ENCODE data around the gene DCAKD. TPM values are rescaled to one million over a fixed set of nuclear protein-coding genes. Genes with fewer than 3 reads are reported as not detected.

The DCAKD gene
- total RNA-seq, 1 experiment from 2014 or later: 48.3 TPM

GRCh38 chr17:45020354-45021138, 30.9 kb downstream of the DCAKD start:
- H4K91ac ChIP-seq (ENCODE audit: insufficient read length, low read depth, low read length): no peak overlapping the region
- H2AK5ac ChIP-seq (ENCODE audit: insufficient read length, low read length): no peak overlapping the region
- peak overlapping the region; percentile 62 for H3K4me2 ChIP-seq (ENCODE audit: insufficient read depth, insufficient read length, low read length)
- no peaks in the 10 kb centered on the region for H3K79me1 ChIP-seq (ENCODE audit: insufficient read depth, low read depth, low read length, poor library complexity, severe bottlenecking)
- H3K4ac ChIP-seq (ENCODE audit: low read depth, low read length): no peak overlapping the region
- H3K27ac Mint-ChIP-seq: no peak overlapping the region
- H3K18ac ChIP-seq (ENCODE audit: insufficient read length, low read depth, low read length): no peak overlapping the region
- H3K27me3 ChIP-seq (ENCODE audit: insufficient read depth, low read length): peaks cover 24% of the 10 kb centered on the region; the same call in 1 of the 2 replicates
- peaks cover 47% of the 10 kb centered on the region for H3K27me3 Mint-ChIP-seq (ENCODE audit: low read depth)
- peaks cover 2% of the 10 kb centered on the region for H4K20me1 ChIP-seq (ENCODE audit: control insufficient read depth, insufficient read depth, insufficient read length)
- no peak for TF ChIP-seq CTCF (conservative IDR thresholded peaks at IDR 0.05)
- H3K14ac ChIP-seq (ENCODE audit: insufficient read depth, low read length): no peak overlapping the region
- peak overlapping the region; percentile 42 to 67 for H3K4me3 Mint-ChIP-seq
- H3K4me1 ChIP-seq (ENCODE audit: insufficient read depth, low read length): no peaks in the 10 kb centered on the region; the same call in 1 of the 2 replicates
- no peaks in the 10 kb centered on the region; a peak in 2 of 5 replicates for H3K9me3 Mint-ChIP-seq
- peaks cover 29 to 43% of the 10 kb centered on the region in 2 experiments for H3K4me1 Mint-ChIP-seq
- no peak overlapping the region for H3K23ac ChIP-seq (ENCODE audit: insufficient read length, low read depth, low read length)
- peaks cover 2 to 12% (median 7%) of the 10 kb centered on the region in 3 experiments; a peak in 6 of 7 replicates for H3K36me3 Mint-ChIP-seq (ENCODE audit: insufficient read depth in 1 of 3, low read depth in 3 of 3)
- no peak overlapping the region for H3K56ac ChIP-seq (ENCODE audit: insufficient read length, low read depth, low read length)
- no peak overlapping the region for H2BK120ac ChIP-seq (ENCODE audit: low read depth, low read length, poor library complexity, severe bottlenecking)
- no peak overlapping the region for H2BK20ac ChIP-seq (ENCODE audit: low read depth, low read length, poor library complexity, severe bottlenecking)
- H2BK5ac ChIP-seq (ENCODE audit: insufficient read length, low read length): no peak overlapping the region
- H4K5ac ChIP-seq (ENCODE audit: insufficient read length, low read depth, low read length): no peak overlapping the region
- no peak overlapping the region for H3K27ac ChIP-seq (ENCODE audit: insufficient read length, low read depth, low read length)
- no peaks in the 10 kb centered on the region for H3K9me3 ChIP-seq (ENCODE audit: control insufficient read depth, low read depth, low read length)
- no peak overlapping the region for H2BK15ac ChIP-seq (ENCODE audit: low read depth, low read length)
- H4K8ac ChIP-seq (replicated peaks; ENCODE audit: insufficient read length, low read depth, low read length): no peak overlapping the region
- no peaks in the 10 kb centered on the region for H3K79me2 ChIP-seq (ENCODE audit: insufficient read depth, low read length)
- peak; percentile 72 for DNase-seq
- peaks cover 14% of the 10 kb centered on the region for H3K23me2 ChIP-seq (ENCODE audit: insufficient read length, low read depth, low read length, poor library complexity, severe bottlenecking)
- no peak overlapping the region for H3T11ph ChIP-seq (ENCODE audit: low read length)
- no CpG with 5 or more reads among the region's 17 CpGs for WGBS (ENCODE audit: extremely low coverage, insufficient read length, low lambda C conversion rate)
- H2AFZ ChIP-seq (ENCODE audit: low read length): no peak overlapping the region
- H2BK12ac ChIP-seq (ENCODE audit: insufficient read length, low read depth, low read length): no peak overlapping the region
- no peak overlapping the region for H3K9ac ChIP-seq (ENCODE audit: extremely low read depth, insufficient read length, low read length)

All from H9 (cell line).